ENCODE measurements around the gene C11orf21.
"Not testable (repeated sequence)": the region's sequence is repeated elsewhere in the genome, so short reads cannot be mapped to it uniquely, and the experiment has no call there.

C11orf21 gene

DNA sequence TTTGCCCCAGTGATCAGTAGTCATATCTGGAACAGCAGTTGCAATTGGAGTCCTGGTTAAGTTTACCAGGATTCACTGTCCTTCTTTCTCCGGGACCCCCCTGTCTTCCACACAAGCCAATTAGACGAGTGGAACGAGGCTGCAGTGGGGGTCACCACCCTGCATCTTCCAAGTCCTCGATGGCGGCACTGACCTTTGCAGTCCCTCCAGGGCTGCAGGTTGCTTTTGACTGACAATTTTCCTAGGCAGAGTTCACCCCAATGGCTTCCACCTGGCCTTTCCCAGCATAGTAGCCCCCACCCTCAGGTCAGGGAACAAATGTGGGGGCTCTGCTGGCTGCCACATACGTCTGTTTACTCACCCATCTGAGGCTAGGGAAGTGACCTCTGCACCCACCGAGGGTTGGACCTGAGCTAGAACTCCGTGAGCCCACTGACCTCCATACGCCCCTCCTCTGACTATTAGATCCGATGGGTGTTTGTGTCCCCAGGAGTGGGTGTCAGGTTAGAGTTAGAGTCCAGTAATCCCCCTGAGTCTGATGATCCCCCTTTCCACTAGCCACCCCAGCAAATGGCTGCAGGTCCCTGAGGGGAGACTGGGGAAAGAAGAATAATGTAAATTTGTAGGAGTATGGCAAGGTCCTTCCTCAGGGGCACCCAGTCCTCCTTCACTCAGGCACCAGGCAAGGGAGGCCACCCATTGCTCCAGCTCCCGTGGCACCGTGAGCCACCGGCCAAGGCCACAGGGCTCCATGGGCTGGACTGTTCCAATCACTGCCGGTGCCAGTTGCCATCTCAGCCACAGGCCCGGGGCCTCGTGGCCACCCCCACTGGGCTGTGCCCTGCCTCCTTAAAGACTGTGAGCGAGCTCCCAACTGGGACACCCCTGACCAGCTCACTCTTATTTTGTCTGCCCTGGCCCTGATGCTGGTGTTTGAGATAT lies 5.5 kb downstream of the C11orf21 start:
- no peak for DNase-seq

DNA sequence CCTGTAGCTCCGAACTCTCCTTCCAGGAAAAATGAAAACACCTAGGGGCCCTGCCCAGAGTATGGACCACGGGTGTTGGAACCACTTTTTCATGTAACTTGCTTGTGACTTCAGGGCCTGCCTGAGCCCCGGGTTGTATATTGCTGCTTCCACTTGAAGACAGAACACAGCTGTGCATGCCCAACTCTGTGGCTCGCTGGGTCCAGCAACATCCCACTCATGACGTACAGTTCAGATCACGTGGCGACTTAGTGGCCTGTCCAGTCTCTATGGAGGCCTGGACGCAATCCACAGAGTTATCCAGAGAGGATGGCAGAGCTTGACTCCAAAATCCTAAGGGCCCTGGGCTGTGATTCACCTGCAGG lies 6.8 kb downstream of the C11orf21 start:
- no peak for DNase-seq

DNA sequence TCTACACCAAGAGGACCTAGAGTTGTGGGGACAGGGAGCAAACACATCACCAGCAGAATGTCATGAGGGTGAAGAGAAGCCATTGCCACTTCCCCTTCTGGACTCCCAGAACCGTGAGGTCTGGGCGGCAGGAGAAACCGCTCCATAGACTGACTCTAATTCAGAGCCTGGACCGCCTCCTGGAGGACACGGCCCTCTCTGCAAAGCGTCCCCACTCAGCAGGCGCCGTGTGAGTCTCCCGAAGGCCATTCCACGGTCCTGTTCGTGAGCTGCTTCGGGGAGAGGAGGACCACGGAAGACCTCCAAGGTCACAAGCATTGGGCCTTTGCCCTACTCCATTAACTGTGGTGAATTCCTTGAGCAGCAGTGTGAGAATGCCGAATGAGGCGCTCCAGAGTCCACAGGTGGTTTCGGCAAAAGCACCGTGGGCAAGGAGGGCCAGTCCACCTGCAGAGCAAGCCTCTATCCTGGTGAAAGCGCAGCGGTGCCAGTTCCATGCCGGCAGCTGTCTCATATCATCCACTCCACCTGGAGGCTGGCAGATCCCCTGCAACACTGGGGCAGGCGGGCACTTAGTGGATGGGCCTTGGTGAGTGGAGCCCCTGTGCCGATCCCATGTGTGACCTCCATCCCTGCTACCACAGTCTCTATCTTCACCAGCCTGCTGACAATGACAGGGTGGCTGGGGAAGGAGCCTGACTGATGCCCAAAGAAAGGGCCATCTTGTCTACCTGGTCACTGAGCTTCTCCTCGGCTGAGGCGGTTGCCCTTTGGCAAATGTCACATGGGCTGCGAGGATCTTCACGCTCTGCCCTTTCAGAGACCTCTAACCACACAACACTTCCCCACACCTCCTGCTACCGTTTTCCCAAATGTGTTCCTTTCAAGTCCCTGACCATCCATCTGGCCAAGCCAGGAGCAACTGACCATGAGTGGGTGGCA lies 7.5 kb downstream of the C11orf21 start:
- peak in 1 of 2 donors; percentile 26 for DNase-seq

DNA sequence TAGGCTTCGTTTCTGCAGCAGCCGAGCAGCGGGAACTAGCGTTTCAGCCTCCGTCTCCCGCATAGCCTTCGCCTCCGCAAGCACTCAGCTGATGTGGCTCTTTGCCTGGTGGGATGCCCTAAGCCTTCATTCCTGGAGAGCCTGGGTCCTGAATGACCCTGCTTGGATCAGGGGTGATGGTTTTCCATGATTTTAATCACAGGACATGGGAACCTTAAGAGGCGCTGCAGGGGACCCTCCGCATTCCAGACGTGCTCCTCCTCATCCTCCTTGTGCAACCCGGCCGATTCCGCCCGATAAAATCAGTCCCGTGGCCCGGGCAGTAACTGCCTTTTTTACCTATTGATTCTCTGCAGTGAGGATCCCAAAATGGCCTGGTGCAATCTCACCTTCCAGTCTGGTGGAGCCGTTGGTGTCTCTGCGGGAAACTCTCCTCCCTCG lies 8.2 kb downstream of the C11orf21 start:
- no peak for DNase-seq

DNA sequence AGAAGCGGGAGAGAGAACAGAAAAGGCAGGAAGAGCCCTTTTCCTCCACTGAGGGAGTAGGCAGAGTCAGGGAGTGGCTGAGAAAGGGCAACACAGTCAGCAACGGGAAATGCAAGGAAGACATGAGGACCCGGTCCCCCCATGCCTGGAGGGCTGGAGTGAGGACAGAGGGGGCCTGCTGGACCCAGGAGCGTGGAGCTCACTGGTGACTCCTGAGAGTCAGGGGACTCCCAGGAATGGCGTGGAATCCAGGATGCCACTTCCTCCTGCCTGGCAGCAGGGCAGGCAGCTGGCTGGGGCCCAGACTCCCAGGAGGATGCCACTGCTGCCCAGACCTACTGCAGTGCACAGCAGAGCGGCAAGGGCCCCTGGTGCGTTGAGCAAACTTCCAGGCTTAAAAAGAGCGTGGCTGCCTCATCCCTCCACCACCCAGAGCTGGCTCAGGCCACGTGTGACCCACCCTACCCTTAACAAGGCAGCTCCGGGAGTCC lies 11.3 kb downstream of the C11orf21 start:
- no peak for DNase-seq

DNA sequence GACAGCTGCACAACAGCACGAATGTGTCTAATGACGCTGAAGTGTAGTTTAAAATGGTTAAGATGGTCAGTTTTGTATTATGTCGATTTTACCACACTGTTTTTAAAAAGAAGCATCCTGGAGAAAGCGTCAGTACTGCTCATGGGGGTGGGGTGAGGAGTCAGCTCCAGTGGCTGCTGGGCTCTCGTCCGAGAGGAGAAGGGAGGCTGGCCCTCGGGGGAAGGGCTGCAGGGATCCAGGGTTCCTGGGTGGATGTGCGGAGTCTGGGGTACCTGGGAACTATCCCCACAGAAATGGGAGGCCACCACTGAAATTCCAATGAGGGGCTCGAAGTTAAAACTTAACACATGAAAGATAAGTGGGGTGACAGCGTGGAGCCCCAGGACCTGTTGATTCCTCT lies 11.9 kb downstream of the C11orf21 start:
- DNase-seq: no peak

DNA sequence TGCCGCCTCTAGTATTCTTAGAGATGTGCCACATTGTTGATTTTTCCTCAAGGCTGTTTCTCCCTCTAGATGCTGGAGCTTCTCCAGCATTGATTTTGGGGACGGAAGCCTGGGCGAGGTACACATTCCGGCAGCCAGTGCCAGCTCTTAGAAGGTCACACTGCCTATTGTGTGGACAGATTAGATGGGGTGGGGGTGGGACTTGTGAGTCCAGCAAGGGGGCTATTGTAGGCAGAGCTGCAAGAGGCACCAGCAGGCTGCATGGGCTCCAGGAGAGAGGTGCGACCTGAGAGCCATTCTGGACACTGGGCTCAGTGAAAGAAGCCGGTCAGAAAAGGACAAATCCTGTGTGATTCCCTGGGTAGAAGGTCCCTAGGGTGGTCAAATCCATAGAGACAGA lies 12.4 kb downstream of the C11orf21 start:
- no peak for DNase-seq

DNA sequence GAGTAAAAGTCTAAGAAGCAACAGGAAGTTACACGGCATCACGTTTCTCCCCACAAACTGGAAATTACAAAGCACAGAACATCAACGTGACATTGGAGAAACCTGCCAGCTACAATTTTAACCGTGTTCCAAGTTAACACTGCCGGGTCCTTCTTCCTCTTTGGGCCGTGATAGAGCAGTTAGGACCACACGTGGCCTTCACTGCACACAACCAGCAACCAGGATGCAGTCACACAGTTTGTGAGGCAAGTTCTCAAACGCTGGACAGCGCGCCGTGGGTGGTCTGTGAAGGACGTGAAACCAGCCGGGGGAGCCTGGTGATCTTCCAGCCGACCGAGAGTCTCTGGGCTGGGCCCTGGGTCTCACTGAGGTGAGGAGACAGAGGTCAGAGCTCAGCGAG lies 14.6 kb downstream of the C11orf21 start:
- DNase-seq: no peak

DNA sequence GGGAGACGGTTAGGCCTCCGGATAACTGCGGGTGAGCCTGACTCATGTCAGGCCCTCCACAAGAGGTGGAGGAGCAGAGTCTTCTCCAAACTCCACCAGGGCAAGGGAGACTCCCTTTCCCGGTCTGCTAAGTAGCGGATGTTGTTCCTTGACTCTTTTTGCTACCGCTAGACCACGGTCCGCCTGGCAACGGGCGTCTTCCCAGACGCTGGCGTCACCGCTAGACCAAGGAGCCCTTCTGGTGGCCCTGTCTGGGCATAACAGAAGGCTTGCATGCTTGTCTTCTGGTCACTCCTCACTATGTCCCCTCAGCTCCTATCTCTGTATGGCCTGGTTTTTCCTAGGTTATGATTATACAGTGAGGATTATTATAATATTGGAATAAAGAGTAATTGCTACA lies 15.4 kb downstream of the C11orf21 start:
- not testable (repeated sequence) for DNase-seq

DNA sequence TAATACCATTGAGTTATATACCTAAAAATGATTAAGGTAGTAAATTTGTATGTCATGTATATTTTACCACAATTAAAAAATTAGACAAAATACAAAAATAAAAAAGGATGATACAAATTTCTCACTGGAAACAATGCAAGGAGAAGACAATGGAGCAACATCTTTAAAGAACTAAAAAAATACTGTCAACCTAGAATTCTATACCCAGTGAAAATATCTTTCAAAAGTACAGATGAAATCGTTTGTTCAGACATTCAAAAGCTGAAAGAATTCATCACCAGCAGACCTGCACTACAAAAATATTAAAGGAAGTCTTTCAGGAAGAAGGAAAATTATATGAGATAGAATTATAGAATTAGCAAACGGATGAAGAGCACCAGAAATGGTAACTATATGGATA lies 21.5 kb downstream of the C11orf21 start:
- no peak for DNase-seq

DNA sequence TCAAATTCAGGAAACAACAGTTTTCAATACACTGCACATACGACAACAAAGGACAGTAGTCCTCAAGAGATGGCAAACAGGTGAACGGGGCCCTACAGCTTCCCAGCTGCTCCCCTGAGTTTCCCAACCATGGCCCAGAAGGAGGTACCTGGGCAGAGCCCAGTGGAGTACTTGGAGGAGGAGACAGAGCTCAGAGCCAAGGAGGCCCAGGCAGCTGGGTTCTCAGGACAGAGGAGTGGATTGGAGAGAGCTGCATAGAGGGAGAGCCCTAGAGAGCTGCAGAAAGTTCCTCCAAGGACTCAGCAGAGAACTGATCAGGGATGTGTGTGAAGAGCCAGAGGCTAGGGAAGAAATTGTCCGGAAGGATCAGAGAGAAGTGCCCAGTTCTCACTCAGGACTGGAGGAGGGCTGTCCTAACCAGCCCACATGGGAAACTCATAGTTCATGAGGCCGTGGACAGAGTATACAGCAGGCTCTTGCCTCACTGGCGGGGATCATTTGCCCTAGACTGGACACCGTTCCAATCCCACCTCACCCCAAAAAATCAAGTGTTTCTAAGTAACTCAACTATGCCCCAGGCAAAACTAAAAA lies 23.7 kb downstream of the C11orf21 start:
- no peak for DNase-seq

DNA sequence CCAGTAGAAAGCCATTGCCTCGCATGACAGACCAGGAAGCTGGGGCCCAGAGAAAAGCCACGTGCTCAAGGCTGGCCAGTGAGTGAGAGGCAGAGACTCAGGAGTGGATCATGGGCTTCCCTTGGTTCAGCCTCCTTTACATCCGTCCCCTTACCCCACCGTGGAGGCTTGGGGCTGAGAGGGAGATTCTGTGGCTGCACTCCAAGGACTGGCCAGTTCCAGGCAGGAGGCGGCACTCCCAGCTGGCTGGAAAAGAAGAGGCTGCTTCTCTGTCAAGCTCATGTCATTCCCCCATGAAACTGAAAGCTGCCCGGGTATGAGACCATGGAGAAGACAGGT lies 24.7 kb downstream of the C11orf21 start:
- no peak for DNase-seq

DNA sequence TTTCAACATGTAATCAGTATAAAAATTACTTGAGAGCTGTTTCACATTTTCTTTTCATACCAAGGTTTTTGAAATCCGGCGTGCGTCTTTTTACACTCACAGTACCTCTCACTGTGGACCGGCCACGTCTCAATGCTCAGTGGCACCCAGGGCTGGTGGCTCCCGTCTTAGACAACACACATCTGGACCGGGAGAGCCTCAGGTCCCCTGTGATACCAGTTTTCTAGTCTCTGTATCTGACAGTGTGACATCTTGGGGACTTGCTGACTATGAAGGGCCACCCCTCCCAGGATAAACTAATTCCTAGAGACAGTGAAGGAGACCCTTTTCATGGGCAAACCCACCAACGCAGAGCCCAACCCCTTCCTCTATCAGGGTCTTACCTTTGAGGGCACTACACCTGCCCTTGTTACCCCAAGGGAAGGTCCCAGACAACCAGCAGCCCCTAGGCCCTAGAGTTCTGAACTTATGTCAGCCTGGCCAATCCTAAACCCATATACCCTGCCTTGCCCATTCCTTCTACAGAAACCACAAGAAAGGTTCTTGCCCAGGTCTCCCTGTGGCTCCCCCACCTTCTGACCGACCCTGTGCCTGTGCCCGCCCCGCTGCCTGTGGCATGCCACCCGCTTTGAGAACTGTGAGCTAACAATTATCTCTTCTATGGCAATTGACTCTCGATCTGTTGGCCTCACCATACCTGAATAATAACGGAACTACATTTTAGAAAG lies 25.3 kb downstream of the C11orf21 start:
- no peak for DNase-seq

DNA sequence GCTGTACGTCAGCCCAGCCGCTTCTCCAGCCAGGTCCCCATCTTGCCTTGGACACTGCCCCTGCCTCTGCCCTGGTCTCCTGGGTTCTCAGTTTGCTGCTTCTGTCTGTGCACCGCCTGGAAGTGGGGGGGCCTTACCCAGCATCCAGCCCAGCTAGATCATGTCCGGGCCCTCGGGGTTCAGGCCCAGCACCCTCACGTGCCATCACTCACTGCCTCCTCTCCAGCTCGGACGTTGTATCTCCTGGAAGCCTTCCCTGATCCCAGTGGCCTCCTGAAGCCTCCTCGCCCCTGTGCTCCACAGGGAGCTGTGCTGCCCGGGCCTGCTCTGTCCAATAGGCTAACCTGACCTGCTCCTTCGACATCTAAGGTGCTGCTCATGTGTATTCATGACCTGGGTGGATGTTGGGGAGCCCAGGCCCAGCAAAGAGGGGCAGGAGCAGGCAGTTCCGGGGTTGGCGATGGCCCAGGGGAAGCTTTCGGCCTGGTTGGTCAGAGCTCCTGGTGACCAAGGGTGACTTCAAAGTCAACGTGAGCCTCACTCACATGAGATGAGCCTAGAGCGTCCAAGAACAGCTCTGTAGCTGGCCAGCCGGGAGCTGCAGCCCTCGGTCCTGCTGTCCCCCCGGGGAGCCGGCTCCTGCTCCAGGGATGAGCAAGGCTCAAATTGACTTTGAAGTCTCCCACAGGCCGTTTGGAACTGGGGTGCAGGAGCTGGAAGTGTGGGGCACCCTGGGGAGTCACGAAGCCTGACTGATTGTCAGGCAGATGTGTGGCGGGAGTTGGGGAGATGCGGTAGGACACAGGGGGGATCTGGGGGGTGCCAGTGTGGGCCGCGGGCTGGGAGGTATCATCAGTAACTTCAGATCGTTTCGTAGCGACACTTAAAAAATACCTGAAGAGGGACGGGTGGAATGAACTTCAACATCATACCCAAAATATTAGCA lies 26.1 kb downstream of the C11orf21 start:
- DNase-seq: no peak

DNA sequence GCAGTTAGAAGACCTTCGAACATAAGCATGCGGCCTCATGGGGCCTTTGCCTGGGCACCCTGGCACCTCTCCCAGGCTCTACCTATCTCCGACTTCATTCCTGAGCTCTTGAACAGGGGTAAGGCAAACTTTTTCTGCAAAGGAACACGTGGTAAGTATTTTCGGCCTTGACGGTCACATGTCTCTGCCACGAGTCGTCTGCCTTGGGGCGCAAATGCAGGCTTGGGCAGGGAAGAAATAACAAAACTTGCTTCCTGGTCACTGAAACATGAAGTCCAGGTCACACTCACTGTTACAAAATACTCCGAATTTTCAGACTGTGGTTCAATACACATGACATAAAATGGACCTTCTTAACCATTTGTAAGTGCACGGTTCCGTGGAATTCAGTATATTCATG lies 27.9 kb downstream of the C11orf21 start:
- DNase-seq: no peak

DNA sequence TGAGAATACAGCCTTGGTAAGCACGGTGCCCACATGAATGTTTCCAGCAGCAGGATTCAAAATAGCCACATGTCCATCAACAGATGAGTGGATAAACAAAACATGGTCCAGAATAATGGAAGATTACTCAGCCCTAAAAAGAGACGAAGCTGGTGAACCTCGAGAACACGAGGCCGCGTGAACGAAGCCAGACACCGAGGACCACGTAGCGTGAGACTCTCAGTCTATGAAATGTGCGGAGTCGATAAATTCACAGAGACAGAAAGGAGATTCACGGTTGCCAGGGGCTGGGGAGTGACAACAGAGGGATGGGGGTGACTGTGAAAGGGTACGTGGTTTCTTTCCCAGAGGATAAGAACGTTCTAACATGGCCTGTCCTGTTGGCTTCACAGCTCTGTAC lies 28.4 kb downstream of the C11orf21 start:
- DNase-seq: no peak

DNA sequence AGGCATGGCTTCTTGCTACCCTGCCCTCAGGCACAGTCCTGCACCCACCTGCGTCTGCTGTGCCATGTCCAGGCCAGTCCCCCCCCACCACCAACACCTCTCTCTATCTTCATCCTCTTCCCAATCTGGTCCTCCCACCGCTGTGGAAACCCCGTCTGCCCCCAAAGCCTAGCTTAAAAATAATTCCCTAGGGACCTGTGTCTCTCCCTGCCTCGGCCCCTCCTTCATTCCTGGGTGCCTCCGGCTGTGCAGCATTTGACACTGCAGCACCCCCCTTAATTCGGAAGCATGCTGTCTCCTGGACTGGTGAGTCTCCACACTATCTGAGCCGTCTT lies 28.8 kb downstream of the C11orf21 start:
- no peak for DNase-seq

DNA sequence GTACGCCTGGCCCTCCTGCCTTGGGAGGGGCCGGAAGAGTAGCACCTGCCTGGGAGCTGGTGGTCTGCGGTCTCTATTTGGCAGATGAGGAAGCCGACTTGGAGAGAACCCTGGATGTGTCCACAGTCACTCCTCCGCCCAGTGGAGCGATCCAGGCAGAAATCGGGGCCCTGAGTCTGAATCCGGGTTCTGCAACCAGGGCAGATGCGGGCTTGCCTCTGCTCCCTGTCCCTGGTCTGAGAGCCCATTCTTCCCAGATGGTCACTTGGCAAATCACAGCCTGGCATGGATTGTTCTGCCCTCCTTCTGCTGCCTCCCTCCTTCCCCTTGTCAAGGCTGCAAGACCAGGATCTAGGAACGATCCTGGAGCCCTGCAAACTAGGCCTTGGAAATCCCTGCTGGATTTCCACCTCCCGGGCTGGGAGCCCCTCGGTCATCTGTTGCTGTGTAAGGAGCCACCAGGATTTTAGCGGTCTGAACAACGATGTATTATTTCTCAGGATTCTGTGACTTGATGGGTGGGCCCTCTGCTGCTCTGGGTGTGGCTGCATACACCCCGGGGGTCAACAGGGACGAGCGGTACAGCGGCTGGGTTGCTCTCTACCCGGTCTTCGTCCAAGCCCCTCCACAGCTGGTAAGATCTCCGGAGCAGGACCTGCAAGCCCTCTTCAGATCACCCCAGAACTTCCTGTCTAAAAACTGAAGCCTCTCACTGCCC lies 29.3 kb downstream of the C11orf21 start:
- DNase-seq: no peak

DNA sequence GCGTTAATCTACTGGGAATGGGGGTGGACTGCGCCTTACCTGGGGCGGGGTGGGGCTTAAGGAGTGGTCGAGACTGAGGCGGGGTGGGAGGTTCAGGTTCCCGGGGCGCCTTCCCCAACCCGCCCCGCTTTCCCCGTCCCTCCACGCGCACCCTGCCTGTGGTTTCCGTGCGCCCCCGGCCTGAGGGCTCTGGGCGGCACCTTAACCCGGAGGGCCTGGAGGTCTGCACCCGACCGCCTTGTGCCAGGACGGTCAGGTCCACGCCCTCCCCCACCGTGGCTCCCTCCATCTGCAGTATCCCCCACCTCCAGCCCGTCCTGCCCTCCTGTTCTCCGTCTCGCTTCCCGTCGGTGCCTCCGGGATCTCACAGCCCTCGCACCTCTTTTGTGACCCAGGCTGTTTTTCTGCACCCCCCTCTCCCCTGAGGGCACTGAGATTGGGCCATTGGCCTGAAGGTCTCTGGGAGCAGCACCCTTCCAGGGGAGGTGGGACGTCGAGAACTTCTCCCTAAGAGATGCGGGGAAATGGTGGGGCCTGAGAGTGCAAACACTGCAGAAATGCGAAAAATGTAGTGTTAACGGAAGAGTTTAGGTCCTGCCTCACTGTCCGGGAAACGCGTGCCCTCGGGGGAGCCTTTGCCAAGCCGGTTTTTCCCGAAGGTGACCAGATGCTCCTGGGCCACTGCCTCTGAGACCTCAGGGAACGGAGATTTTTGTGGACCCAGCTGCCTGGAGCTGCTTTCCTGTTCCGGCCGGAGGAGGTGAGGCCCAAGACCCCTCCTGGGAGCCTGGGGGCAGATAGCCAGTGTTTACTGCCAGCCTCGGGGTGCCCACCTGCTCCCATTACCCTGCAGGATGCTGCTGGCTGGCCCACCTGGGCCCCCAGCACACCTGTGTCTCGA lies 30.1 kb downstream of the C11orf21 start:
- no peak for DNase-seq

DNA sequence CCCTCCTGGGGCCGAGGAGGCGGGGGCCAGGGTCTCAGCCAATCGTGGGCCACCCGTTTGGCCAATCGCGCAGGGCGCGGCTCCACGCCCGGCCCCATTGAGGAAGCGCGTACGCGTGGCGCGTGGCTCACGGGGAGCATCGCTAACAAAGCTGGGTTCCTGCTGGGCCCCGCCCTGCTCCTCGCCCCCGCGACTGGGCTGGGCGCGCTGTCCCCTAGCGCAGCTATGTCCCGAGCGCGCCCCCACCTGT lies 30.7 kb downstream of the C11orf21 start:
- DNase-seq: peak; percentile 64 to 76
